GM13976 (cell line): ENCODE data around the gene PSMD10.

ENCODE experiments used
- DNase-seq: peaks from one replicate; pipeline ENCODE4 v3.0.0; 2012; ENCODE audit warnings: low spot score
- in situ Hi-C: fragments of 300-500 bp; cut with MboI; formaldehyde crosslinking; loops from one replicate; pipeline ENCODE4 v1.12.0; 2022; ENCODE audit warnings: low sequenced_read_pairs, mixed read lengths, inconsistent platforms; ENCODE audit not compliant: unreplicated experiment
- TF ChIP-seq, protein P1 (sequence below): IDR thresholded peaks from 2 replicates; pipeline ENCODE4 v1.5.1; 2012; ENCODE audit warnings: borderline replicate concordance, mild to moderate bottlenecking; ENCODE audit not compliant: insufficient read depth; ENCODE audit errors: extremely low read depth, missing control alignments, control extremely low read depth

PSMD10 gene

GRCh38 chrX:108130889-108131288, 39.5 kb upstream of the PSMD10 start:
- no peak for DNase-seq
- TF ChIP-seq, protein P1, sequence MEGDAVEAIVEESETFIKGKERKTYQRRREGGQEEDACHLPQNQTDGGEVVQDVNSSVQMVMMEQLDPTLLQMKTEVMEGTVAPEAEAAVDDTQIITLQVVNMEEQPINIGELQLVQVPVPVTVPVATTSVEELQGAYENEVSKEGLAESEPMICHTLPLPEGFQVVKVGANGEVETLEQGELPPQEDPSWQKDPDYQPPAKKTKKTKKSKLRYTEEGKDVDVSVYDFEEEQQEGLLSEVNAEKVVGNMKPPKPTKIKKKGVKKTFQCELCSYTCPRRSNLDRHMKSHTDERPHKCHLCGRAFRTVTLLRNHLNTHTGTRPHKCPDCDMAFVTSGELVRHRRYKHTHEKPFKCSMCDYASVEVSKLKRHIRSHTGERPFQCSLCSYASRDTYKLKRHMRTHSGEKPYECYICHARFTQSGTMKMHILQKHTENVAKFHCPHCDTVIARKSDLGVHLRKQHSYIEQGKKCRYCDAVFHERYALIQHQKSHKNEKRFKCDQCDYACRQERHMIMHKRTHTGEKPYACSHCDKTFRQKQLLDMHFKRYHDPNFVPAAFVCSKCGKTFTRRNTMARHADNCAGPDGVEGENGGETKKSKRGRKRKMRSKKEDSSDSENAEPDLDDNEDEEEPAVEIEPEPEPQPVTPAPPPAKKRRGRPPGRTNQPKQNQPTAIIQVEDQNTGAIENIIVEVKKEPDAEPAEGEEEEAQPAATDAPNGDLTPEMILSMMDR, result no peak
- in situ Hi-C loops, result no loop called here

- in situ Hi-C loops, result no loop called here
- no peak for DNase-seq
- TF ChIP-seq, protein P1, result no peak
Measured at GRCh38 chrX:108127152-108127551, 35.8 kb upstream of the PSMD10 start.

GRCh38 chrX:108126661-108127060, 35.3 kb upstream of the PSMD10 start:
- TF ChIP-seq, protein P1, result no peak
- DNase-seq, result no peak
- in situ Hi-C loops, result no loop called here

DNA sequence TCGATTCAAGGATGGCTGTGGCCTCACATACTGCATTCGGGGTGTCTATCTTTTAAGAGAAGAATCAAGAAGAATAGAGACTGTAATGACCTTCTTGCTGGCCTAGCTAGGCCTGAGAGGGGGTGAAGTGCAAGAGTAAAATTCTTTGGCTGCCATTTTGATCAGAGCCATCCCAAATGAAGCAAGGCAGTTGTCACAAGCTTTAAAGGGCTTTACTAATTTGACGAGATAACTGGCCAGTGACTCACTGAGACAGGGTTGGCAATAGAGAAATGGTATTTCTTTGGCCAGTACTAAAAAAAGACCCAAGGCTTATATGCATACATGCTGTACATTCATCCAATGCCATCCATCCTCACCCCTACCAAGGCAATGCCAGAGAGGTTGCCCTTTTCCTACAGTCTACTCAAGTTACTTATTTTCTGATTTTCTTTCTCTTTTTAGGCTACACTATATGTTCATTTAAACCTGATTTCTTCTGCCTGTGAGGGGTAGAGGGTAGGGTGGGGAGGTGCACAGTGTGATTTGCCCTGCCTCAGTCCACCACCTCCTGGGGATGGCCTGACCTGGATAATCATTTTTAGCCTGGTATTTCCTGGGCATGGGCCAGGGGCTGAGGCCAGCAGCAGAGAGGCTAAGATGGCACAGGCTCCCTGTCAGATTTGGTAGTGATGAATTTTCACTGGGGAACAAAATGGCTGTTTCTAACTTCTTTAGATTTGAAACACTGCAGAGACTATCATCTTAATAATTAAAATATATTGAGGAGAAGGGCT, 32.4 kb upstream of the PSMD10 start:
- TF ChIP-seq, protein P1, result no peak
- no peak for DNase-seq
- in situ Hi-C loops, result no loop called here

DNA sequence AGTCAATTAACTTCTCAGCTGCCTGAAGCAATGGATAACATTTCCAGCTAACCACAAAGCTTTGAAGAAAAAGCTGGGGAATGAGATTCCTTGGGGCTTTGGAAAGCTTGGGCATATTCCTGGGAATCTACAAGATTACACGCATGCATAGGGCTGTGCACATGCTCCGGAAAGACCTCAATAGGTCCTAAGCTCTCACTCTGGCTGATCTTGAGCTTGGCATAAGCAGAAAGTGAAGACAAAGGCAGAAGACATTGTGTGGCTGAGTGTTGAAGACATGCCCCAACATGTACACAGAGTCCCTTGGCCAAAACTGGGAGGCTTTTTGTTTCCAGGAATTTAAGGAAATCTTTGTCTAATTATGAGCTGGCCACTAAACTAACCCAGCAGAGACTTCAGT, 31.4 kb upstream of the PSMD10 start:
- in situ Hi-C loops, result no loop called here
- DNase-seq, result no peak
- TF ChIP-seq, protein P1, result no peak

GRCh38 chrX:108121291-108121690, 29.9 kb upstream of the PSMD10 start:
- TF ChIP-seq, protein P1, result no peak
- in situ Hi-C loops, result no loop called here

More at GRCh38 chrX:108121291-108121690, 29.9 kb upstream of the PSMD10 start:
- no peak for DNase-seq
